Hematopoietic multipotent progenitor cell treated with erythropoietin and hydrocortisone succinate and interleukin-3 and kit ligand, for 6 days (in vitro differentiated cells): ENCODE data around the gene PIRT.
"Not testable (repeated sequence)": the region's sequence is repeated elsewhere in the genome, so short reads cannot be mapped to it uniquely, and the experiment has no call there.

Source experiments
- DNase-seq: peaks from one replicate; pipeline ENCODE4 v3.0.0-alpha.2; 2015

Gene PIRT

GRCh38 chr17:10837921-10838320 is at the start of gene PIRT:
Gene PIRT (minus strand): TSS chr17:10838087. CDS start chr17:10825645, 12,442 bp downstream.
- DNase-seq: no peak

GRCh38 chr17:10881959-10882358 is 44.1 kb upstream of the PIRT start:
- DNase-seq: no peak

DNA sequence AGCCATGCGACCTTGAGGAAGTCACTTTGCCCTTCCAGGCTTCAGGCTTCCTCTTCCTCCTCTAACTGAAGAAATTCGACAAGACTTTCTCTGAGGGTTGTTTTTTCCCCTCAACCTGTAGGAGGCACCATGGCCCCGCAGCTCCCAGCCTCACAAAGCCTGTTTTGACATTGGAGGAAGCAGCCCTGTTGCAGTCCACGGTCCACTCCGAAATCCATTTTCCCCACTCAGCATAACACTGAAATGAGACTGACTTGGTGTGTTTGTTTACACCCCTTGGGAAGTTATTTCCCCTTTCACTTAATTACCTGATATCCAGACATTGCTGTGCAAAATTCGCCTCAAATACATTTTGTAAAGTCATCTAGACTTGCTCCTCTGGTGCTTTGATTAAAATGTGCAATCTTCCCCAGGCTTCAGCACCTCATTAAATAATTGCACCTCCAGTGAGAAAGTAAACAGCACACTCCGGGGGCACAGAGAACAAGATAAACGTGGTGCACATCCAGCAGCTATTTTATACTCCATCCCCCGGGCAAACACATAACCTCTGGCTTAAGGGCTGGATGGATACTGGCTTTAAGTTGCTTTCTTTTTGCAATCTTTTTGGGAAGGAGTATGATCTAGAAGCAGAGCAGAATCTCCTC is 41.4 kb upstream of the PIRT start:
- DNase-seq: peak; percentile 12

GRCh38 chr17:10875984-10876555 is 38.2 kb upstream of the PIRT start:
- DNase-seq: peak; percentile 66

DNA sequence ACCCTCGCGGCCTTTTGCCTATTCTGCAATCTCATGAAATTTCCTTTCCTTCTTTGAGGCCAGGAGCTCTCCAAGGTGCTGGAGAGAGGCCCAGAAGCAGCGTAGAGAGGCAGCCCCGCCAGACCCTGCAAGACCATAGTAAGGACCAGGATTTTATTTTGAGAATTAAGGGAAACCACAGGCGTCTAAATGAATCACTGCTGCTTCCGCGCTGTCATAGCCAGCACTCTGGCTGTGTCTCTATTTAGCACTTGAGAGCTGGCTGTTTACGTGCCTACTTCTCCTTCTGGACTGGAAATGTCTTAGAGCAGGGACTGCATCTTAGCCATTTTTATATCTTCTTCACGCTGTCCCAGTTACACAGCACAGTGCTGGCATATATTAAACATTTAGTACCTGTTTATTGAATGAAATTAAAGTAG is 37.6 kb upstream of the PIRT start:
- peak; percentile 56 for DNase-seq

DNA sequence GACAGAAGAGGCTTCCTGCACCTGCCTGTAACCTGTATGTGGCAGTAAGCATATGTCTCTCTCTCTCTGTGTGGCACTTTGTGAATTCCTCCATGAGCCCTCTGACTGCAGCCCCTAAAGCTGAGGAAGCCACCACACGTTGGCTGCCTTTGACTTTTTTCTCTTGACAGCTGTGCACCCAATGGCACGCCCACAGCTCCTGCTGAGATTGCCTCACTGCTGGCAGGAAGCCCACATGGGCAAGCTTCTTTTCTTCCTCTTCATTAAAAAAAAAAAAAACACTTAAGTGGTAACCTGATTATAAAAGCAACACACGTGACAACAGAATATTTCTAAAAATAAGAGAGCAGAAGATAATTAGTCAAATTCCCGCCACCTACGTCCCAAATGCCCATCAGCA is 34.0 kb upstream of the PIRT start:
- DNase-seq: peak; percentile 3

DNA sequence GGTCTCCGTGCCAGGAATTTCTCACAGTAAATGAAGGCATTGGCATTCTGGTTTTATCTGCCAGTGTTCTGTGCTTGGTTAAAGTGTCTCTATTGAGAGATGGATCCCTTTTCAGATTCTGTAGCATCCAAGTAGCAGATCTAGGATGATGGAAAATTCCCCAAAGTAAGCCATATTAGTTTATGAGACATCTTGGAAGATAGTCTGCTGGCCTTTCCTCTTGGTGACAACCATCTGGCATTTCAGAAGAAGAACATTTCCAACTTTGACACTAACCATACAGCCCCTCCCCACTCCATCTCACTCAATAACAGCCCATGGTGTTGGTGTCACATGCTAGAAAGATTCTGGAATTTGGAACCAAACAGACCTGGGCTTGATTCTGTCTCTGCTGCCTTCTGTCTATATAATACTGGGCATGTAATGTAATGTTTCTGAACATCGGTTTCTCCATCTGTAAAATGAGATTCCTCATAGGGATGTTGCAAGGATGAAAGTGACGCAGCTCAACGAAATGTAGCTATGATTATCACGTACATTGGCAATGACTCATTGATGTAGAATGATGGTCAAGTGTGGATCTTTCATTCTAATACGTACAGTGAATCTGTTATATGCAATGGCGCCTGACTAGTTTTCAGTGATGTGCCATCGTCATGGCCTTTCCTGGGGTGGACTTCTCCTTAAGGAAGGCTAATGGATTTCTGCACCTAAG is 32.6 kb upstream of the PIRT start:
- DNase-seq: no peak

DNA sequence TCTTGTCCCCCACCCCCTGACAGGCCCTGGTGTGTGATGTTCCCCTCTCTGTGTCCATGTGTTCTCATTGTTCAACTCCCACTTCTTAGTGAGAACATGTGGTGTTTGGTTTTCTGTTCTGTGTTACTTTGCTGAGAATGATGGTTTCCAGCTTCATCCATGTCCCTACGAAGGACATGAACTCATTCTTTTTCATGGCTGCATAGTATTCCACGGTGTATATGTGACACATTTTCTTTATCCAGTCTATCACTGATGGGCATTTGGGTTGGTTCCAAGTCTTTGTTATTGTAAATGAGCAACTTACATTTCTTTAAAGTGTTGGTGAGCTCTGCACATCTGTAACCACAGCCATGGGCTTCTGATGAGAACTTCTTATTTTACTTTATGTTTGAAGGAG is 30.9 kb upstream of the PIRT start:
- DNase-seq: not testable (repeated sequence)

DNA sequence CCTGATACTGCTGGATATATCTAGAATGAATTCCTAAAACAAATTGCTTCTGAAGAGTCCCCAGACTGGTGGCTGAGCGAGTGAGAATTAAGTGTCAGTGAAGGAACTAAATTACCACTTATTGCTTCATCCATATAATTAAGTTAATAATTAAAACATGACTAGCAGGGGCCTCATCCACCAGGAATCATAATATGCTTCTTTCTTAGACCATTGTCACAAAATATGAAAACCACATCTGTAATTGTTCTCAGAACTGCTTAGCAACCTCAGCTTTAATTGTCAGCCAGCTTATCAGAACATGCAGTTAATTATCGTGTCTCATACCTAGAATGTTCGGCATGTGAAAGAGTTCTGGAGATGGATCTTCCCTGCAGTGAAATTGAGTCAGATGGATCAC is 21.2 kb upstream of the PIRT start:
- no peak for DNase-seq

- DNase-seq: no peak
These were observed 20.1 kb upstream of the PIRT start for GRCh38 chr17:10857976-10858375.

- not testable (repeated sequence) for DNase-seq
These were observed 8.7 kb upstream of the PIRT start for GRCh38 chr17:10846636-10847035.

DNA sequence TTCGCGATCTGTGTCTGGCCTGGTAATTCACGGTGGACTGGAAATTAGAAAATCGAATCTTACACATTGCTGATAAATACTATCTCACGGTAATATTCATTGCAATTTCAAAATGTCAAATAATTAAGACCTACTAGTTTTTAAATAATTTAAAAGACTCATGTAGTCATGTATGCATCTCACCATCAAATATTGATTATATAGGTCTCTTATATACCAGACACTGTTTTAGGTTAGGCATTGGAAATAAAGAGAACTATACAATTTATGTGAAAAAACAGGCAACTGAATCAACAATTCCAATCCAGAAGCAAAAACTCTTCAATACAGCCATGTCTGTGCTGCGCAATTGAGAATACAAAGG is 7.5 kb upstream of the PIRT start:
- no peak for DNase-seq

- DNase-seq: peak; percentile 88
These were observed 6.9 kb upstream of the PIRT start for GRCh38 chr17:10844621-10845387.

DNA sequence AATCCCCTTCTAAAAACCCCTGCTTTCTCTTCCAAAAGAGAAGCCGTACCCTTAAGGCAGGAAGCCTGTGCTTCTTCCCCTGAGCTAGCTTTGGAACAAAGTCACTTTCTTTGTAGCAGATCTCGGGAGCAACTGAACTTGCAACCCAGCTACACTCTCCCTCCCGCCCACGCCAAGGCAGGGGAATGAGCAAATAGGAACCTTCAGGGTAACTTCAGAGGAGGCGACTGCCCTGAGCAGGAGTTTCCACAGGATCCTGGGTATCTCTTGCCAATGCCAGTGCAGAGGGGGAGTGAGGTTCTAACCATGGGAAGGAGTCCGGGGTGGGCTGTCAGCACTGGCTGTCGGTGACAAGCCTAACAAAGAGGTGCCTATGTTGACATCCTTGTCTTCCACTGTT is 5.9 kb upstream of the PIRT start:
- DNase-seq: peak; percentile 28

- no peak for DNase-seq
These were observed 4.8 kb upstream of the PIRT start for GRCh38 chr17:10842658-10843057.

DNA sequence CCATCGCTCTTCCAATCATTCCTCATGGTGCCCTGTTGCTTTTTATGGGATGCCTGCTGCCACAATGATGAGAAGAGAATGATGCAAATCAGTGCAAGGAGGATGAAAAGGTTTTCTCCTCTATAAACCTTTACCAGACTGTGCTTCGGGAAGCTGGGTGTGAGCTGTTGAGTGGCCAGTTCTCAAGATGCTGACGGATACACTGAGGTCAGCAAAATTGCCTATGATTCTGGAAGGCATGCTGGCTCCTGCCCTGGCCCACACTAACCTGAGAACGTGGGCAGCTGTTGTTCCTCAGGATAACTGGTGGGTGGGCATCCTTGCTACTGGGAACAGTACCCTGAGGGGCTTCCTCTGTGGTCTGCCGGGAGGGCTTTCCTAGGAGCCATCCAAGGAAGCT is 795 bp upstream of the PIRT start:
- DNase-seq: no peak

GRCh38 chr17:10836966-10837590 is 809 bp downstream of the PIRT start:
- no peak for DNase-seq

DNA sequence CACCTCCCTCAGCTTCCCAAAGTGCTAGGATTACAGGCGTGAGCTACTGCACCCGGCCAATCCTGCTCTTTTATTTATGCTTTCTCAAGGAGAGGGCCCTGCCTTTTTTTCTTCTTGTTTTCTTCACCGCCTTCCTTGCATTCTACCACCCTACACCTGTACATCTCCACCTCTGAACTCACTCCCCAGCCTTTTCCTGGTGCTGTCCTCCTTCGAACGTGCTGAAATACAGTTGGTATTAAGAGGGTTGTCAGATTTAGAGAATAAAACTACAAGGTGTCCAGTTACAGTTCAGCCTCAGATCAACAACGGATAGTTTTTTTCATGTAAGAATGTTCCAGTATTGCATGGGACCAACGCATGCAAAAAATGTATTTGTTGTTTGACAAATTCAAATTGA is 1.7 kb downstream of the PIRT start:
- DNase-seq: no peak

DNA sequence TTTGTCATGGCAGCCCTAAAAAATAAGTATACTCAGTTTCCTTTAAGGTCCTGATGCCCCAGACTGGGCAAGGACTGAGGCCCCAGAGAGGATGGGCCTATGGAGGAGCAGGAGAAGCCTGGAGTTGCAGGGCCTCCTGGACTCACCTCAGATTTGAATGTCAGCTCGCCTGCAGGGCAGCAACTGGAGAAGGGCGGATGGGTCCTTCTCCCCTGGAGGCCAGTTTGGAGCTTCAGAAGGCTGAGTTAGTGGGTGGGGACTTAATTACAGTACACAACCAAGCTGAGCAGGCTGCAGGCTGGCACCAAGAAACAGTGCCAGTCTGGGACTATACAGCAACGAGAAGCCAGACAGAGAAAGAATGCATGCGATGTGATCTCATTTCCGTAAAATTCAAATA is 6.2 kb downstream of the PIRT start:
- DNase-seq: no peak

- no peak for DNase-seq
These were observed 9.9 kb downstream of the PIRT start for GRCh38 chr17:10827898-10828552.

DNA sequence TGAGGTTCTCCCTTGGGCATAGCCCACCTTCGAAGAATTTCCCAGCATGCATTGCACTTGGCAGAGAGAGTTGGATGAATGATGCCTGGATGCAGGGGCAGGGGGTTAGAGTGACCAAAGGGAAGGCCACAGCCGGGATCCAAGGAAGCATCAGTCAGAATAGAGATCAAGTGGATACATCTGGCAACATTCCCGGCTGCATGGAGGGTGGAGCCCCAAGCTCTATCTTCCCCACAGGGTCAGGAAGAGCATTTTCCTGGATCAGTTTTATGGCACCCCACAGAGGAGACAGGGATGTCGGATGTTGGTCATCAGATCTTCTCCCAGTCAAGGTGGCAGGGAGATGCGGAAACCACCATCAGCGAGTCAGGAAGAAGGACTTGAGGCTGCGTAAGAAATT is 13.0 kb downstream of the PIRT start:
- no peak for DNase-seq

- no peak for DNase-seq
These were observed 16.1 kb downstream of the PIRT start for GRCh38 chr17:10821770-10822169.

DNA sequence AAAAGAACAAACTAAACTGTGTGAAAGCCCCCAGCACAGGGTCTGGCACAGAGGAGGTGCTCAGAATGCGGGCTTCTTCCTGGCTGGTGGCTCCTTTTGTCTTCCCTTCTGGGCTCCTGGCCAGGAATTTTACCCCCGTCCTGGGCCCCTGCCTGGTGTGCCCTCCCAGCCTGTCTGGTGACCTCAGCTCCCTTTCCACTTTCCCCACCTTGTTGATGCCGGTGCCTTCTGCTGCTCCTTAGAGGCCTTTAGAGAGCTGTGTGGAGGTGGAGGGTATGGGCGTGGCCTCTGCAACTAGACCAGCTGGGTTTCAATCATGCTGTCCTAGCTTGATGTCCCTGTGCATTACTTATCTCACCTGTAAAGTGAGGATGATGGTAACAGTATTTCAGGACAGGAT is 16.8 kb downstream of the PIRT start:
- DNase-seq: no peak
